ENCODE data around the gene TMEM161B.

- TF ChIP-seq PPARA (CRISPR knock-in tag; IDR thresholded peaks at IDR 0.05; ENCODE audit: borderline replicate concordance) (no peak), ESRRG (CRISPR knock-in tag; IDR thresholded peaks at IDR 0.05) (no peak), OSR1 (CRISPR knock-in tag; IDR thresholded peaks at IDR 0.05) (no peak), ZFP3 (CRISPR knock-in tag; IDR thresholded peaks at IDR 0.05) (no peak), ZFP30 (CRISPR knock-in tag; IDR thresholded peaks at IDR 0.05) (no peak), ARNTL (CRISPR knock-in tag; IDR thresholded peaks at IDR 0.05; ENCODE audit: borderline replicate concordance, low read depth) (no peak)
- TF ChIP-seq, protein P1, sequence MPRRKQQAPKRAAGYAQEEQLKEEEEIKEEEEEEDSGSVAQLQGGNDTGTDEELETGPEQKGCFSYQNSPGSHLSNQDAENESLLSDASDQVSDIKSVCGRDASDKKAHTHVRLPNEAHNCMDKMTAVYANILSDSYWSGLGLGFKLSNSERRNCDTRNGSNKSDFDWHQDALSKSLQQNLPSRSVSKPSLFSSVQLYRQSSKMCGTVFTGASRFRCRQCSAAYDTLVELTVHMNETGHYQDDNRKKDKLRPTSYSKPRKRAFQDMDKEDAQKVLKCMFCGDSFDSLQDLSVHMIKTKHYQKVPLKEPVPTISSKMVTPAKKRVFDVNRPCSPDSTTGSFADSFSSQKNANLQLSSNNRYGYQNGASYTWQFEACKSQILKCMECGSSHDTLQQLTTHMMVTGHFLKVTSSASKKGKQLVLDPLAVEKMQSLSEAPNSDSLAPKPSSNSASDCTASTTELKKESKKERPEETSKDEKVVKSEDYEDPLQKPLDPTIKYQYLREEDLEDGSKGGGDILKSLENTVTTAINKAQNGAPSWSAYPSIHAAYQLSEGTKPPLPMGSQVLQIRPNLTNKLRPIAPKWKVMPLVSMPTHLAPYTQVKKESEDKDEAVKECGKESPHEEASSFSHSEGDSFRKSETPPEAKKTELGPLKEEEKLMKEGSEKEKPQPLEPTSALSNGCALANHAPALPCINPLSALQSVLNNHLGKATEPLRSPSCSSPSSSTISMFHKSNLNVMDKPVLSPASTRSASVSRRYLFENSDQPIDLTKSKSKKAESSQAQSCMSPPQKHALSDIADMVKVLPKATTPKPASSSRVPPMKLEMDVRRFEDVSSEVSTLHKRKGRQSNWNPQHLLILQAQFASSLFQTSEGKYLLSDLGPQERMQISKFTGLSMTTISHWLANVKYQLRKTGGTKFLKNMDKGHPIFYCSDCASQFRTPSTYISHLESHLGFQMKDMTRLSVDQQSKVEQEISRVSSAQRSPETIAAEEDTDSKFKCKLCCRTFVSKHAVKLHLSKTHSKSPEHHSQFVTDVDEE (CRISPR knock-in tag; IDR thresholded peaks at IDR 0.05), result no peak
- TF ChIP-seq, protein P2, sequence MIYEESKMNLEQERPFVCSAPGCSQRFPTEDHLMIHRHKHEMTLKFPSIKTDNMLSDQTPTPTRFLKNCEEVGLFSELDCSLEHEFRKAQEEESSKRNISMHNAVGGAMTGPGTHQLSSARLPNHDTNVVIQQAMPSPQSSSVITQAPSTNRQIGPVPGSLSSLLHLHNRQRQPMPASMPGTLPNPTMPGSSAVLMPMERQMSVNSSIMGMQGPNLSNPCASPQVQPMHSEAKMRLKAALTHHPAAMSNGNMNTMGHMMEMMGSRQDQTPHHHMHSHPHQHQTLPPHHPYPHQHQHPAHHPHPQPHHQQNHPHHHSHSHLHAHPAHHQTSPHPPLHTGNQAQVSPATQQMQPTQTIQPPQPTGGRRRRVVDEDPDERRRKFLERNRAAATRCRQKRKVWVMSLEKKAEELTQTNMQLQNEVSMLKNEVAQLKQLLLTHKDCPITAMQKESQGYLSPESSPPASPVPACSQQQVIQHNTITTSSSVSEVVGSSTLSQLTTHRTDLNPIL (CRISPR knock-in tag; IDR thresholded peaks at IDR 0.05; ENCODE audit: low read depth), result no peak
Observed at GRCh38 chr5:88290801-88291200, 22.2 kb upstream of the TMEM161B start.
